Pancreas (tissue), 10 donors: ENCODE measurements around the gene GADD45B. TPM values are rescaled to one million over a fixed set of nuclear protein-coding genes. Genes with fewer than 3 reads are reported as not detected.

Source experiments
- ATAC-seq, 4 donors: fragments of 200-7000 bp; cut with Tn5 transposase; one replicate each; pipeline versions ENCODE4 v1.8.0 to v1.9.1; 2020; ENCODE audit warnings: mild to moderate bottlenecking in 4 of 4, moderate library complexity in 4 of 4
- DNase-seq, 6 donors: peaks; one replicate each; pipeline ENCODE4 v3.0.0-alpha.2; 2020
- FAIRE-seq: peaks from 2 replicates; lab custom pipeline; 2012; peaks lifted over from hg19 to GRCh38; lab: Jason Lieb, UNC
- H3K27ac ChIP-seq, 4 donors: fragments of 200-600 bp; sonication (generic); 1 replicate in 3 of 4; 2 replicates in 1 of 4; pipeline versions ENCODE4 v1.5.0 to v1.8.0; 2020
- H3K27me3 ChIP-seq, 4 donors: fragments of 200-600 bp; one replicate each; pipeline ENCODE4 v1.8.0; 2021
- H3K36me3 ChIP-seq, 3 donors: fragments of 200-600 bp; sonication (generic) in 1 of 3; one replicate each; pipeline versions ENCODE4 v1.5.0 to v1.8.0; 2020 to 2021
- H3K4me1 ChIP-seq, 3 donors: fragments of 200-600 bp; one replicate each; pipeline ENCODE4 v1.8.0; 2021
- H3K4me3 ChIP-seq, 4 donors: fragments of 200-600 bp; sonication (generic) in 2 of 4; one replicate each; pipeline versions ENCODE4 v1.5.0 to v1.8.0; 2020 to 2021
- H3K9me3 ChIP-seq, 4 donors: fragments of 200-600 bp; one replicate each; pipeline ENCODE4 v1.8.0; 2021
- CTCF ChIP-seq, 4 donors: fragments of 200-600 bp; sonication (generic) in 3 of 4; IDR thresholded peaks; one replicate each; pipeline versions ENCODE4 v1.5.0 to v1.8.0; 2021; ENCODE audit warnings: antibody characterized with exemption in 4 of 4
- WGBS, 2 donors: extraction: QIAGEN DNeasy Blood & Tissue Kit; methylation state at CpG; one replicate each; pipeline ENCODE4 v1.1.7; 2013; 5-methylcytosine and 5-hydroxymethylcytosine counted together
- intact Hi-C, 3 donors: fragments of 100-400 bp; cut with DNase I; formaldehyde crosslinking; loops; one replicate each; pipeline versions ENCODE4 v1.11.1 to v1.14.2; 2022
- polyA plus RNA-seq, 2 donors: library from polyadenylated mRNA; stranded (reverse); fragments of 200-250 nt; gene quantifications; one replicate each; pipeline ENCODE4 v1.2.3, GENCODE V29; 2013
- total RNA-seq, 6 donors: library from RNA; stranded (reverse); fragmentation: NEBNext Ultra II Directional in 4 of 6; extraction: Animal tissue kit (Norgen Biotek cat#: 25700) in 4 of 6; gene quantifications; one replicate each; pipeline versions ENCODE4 v1.2.1 to v1.2.4, GENCODE V29; 2021 to 2023
- donor health status: healthy with polysubstance abuse.
- donor health status: DM: no; HTN: no; CAD: no; lungs with moderate emphysema.
- donor health status: DM: no; HTN: no; CAD: no.
- donor health status: control.
- donor health status: control.
- donor health status: Bipolar disorder and iron deficiency.
- donor health status: DM: yes; HTN: yes; CAD: no.
- donor health status: DM: no; HTN: no; CAD: no.
- donor health status: DM: no; HTN: no; CAD: no.
- donor health status: DM: yes; HTN: yes; CAD: no.

The GADD45B gene
- total and polyA plus RNA-seq, 8 donors = 20.4 to 237 (median 47.9) TPM

- WGBS, 2 donors = 39 to 53% methylated on average over 20 to 21 of the region's 21 CpGs
- ATAC-seq = no peak
Observed at GRCh38 chr19:2477732-2478191, 1.8 kb downstream of the GADD45B start.

GRCh38 chr19:2478278-2478755, 2.4 kb downstream of the GADD45B start:
- TF ChIP-seq CTCF (IDR thresholded peaks at IDR 0.05) = peak in 2 of 4 donors; percentile 14 to 26
- H3K36me3 ChIP-seq = no peaks in the 10 kb centered on the region
- peaks cover 0 to 3% (median 0%) of the 10 kb centered on the region in 3 donors for H3K4me1 ChIP-seq
- FAIRE-seq (no peak), ATAC-seq (peak; percentile 7 to 33 (median 10)), DNase-seq (peak; percentile 71 to 87 (median 74))
- intact Hi-C loops = loop anchor here in 1 of 3 donors (5.0 to 10.0 kb wide), 2 partner anchors 64 to 106 kb away; no protein-coding TSS in a partner anchor
- no peaks in the 10 kb centered on the region for H3K9me3 ChIP-seq
- WGBS, 2 donors = 5 to 16% methylated on average over 20 of the region's 20 CpGs
- no peaks in the 10 kb centered on the region for H3K27me3 ChIP-seq
- peak overlapping the region; percentile 89 to 96 (median 94) for H3K4me3 ChIP-seq
- peak overlapping the region; percentile 76 to 89 (median 82) for H3K27ac ChIP-seq

More at GRCh38 chr19:2477732-2478191, 1.8 kb downstream of the GADD45B start:
- FAIRE-seq (no peak), DNase-seq (peak in 2 of 6 donors; percentile 60 to 78)
- H3K36me3 ChIP-seq = no peaks in the 10 kb centered on the region
- no peak for TF ChIP-seq CTCF (IDR thresholded peaks at IDR 0.05)
- H3K4me1 ChIP-seq = peaks cover 0 to 3% (median 0%) of the 10 kb centered on the region in 3 donors
- intact Hi-C loops = loop anchor here in 1 of 3 donors (5.0 to 10.0 kb wide), 2 partner anchors 65 to 107 kb away; no protein-coding TSS in a partner anchor
- H3K4me3 ChIP-seq = peak overlapping the region; percentile 89 to 96 (median 94)
- no peaks in the 10 kb centered on the region for H3K9me3 ChIP-seq
- peak overlapping the region; percentile 76 to 89 (median 82) for H3K27ac ChIP-seq
- H3K27me3 ChIP-seq = no peaks in the 10 kb centered on the region

DNA sequence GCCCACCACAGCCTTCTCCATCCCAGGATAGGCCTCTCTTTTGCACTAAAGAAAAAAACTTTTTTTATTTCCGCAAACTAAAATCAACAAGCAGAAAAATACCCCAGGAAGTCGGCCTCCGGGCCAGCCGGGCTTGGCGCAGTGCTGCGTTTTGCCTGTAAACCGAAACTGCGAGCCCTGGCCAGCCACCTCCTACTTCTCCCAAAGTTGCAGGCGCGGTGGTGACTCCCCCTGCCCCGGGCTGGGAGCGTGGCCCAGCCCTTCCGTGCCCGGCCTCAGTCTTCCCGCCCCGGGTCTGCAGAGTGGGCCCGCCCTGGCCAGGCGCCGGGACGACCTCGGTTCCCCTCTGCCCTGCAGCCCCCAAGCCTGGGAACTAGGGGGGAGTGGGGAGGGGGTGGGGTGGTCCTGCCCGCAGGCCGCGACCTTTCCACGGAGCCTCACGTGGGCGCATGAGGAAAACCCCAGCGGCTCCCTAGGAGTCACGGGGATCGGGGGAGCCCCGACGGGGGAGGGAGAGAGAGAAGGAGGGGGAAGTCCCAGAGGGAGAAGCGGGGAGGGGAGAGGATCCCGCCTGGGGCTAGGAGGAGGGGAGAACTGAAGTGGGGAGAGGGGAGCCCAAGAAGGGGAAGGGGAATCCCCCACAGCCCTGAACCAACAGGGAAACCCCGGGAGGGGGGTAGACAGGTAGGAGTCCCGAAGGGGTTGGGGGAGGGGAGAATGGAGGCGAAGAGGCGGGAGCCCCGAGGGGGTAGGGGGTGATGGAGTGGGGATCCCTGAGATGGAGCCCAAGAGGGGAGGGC, 3.0 kb downstream of the GADD45B start:
- Histone ChIP-seq H3K36me3 (no peaks in the 10 kb centered on the region), H3K9me3 (no peaks in the 10 kb centered on the region), H3K27ac (peak overlapping the region; percentile 76 to 89 (median 82)), H3K4me1 (peaks cover 0 to 3% (median 0%) of the 10 kb centered on the region in 3 donors), H3K4me3 (peak overlapping the region; percentile 89 to 96 (median 94)), H3K27me3 (no peaks in the 10 kb centered on the region)
- intact Hi-C loops = loop anchor here in 1 of 3 donors (5.0 to 10.0 kb wide), 2 partner anchors 63 to 106 kb away; no protein-coding TSS in a partner anchor
- 5 to 8% methylated on average over 39 of the region's 39 CpGs for WGBS, 2 donors
- no peak for TF ChIP-seq CTCF (IDR thresholded peaks at IDR 0.05)
- FAIRE-seq = no peak
- DNase-seq = peak; percentile 78 to 92 (median 83)
- ATAC-seq = peak; percentile 22 to 55 (median 48)

DNA sequence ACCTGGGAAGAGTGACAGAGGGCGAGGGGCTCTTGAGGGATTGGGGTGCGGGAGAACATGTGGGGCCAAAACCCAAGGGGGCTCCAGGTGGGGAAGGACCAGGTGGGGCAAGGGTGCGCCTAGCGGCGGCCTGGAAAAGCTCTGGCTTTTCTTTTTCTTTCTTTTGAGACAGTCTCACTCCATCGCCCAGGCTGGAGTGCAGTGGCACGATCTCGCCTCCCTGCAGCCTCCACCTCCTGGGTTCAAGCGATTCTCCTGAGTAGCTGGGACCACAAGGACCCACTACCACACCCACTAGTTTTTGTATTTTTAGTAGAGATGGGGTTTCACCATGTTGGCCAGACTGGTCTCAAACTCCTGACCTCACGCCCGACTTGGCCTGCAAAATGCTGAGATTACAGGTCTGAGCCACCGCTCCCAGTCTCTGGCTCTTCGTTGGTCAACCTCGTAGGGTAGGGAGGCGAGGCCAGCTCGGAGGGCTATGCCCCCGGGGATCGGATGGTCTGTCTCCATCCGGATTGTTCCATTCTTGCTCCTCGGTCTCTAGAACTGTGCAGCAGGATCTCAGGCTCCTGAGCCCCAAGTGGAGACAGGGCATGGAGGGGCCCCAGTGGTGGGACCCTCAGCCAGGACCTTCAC, 3.7 kb downstream of the GADD45B start:
- H3K27me3 ChIP-seq = no peaks in the 10 kb centered on the region
- no peak for FAIRE-seq
- WGBS, 2 donors = 83 to 84% methylated on average over 20 of the region's 20 CpGs
- ATAC-seq = no peak
- DNase-seq = peak in 1 of 6 donors; percentile 42
- no peak for TF ChIP-seq CTCF (IDR thresholded peaks at IDR 0.05)
- H3K4me3 ChIP-seq = peak overlapping the region in 2 of 4 donors; percentile 91 to 96
- H3K4me1 ChIP-seq = no peaks in the 10 kb centered on the region
- peak overlapping the region in 3 of 4 donors; percentile 76 to 89 (median 80) for H3K27ac ChIP-seq
- H3K36me3 ChIP-seq = no peaks in the 10 kb centered on the region
- intact Hi-C loops = loop anchor here in 1 of 3 donors (5.0 to 10.0 kb wide), 2 partner anchors 63 to 105 kb away; no protein-coding TSS in a partner anchor
- no peaks in the 10 kb centered on the region for H3K9me3 ChIP-seq
